Measurements from ENCODE around the gene ZC3H12A.

GRCh38 chr1:37437087-37437486 is 37.3 kb upstream of the ZC3H12A start:
- TF ChIP-seq ZNF24 (IDR thresholded peaks at IDR 0.05) = no peak
- no peak for TF ChIP-seq YY1 (IDR thresholded peaks at IDR 0.05; ENCODE audit: low read depth, low read length)
- TF ChIP-seq, protein P1, sequence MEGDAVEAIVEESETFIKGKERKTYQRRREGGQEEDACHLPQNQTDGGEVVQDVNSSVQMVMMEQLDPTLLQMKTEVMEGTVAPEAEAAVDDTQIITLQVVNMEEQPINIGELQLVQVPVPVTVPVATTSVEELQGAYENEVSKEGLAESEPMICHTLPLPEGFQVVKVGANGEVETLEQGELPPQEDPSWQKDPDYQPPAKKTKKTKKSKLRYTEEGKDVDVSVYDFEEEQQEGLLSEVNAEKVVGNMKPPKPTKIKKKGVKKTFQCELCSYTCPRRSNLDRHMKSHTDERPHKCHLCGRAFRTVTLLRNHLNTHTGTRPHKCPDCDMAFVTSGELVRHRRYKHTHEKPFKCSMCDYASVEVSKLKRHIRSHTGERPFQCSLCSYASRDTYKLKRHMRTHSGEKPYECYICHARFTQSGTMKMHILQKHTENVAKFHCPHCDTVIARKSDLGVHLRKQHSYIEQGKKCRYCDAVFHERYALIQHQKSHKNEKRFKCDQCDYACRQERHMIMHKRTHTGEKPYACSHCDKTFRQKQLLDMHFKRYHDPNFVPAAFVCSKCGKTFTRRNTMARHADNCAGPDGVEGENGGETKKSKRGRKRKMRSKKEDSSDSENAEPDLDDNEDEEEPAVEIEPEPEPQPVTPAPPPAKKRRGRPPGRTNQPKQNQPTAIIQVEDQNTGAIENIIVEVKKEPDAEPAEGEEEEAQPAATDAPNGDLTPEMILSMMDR (IDR thresholded peaks at IDR 0.05 in 2 of 3, conservative IDR thresholded peaks at IDR 0.05 in 1 of 3; ENCODE audit: control insufficient read depth in 2 of 3, extremely low read depth in 1 of 3, insufficient read depth in 1 of 3, low read depth in 3 of 3, low read length in 3 of 3) = no peak
- no peak for TF ChIP-seq SMARCA5 (IDR thresholded peaks at IDR 0.05)
- TF ChIP-seq SREBF2 (IDR thresholded peaks at IDR 0.05; ENCODE audit: low read length) = no peak
- TF ChIP-seq POLR2AphosphoS5 (IDR thresholded peaks at IDR 0.05; ENCODE audit: low read length) = no peak
- TF ChIP-seq ZNF274 (IDR thresholded peaks at IDR 0.05; ENCODE audit: insufficient read depth, insufficient read length) = no peak
- TF ChIP-seq, protein P2, sequence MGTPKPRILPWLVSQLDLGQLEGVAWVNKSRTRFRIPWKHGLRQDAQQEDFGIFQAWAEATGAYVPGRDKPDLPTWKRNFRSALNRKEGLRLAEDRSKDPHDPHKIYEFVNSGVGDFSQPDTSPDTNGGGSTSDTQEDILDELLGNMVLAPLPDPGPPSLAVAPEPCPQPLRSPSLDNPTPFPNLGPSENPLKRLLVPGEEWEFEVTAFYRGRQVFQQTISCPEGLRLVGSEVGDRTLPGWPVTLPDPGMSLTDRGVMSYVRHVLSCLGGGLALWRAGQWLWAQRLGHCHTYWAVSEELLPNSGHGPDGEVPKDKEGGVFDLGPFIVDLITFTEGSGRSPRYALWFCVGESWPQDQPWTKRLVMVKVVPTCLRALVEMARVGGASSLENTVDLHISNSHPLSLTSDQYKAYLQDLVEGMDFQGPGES (IDR thresholded peaks at IDR 0.05) = no peak
- no peak for TF ChIP-seq MYC (IDR thresholded peaks at IDR 0.05; ENCODE audit: insufficient read depth, insufficient read length, insufficient replicate concordance, low read length, severe bottlenecking)
- TF ChIP-seq E2F8 (IDR thresholded peaks at IDR 0.05; ENCODE audit: low read depth, partially characterized antibody) = no peak
- no peak for TF ChIP-seq WRNIP1 (IDR thresholded peaks at IDR 0.05; ENCODE audit: borderline replicate concordance, low read depth, low read length)

Data from GM12878 (cell line).